GM12878 (cell line): ENCODE measurements around the gene PTPRN2. TPM values are rescaled to one million over a fixed set of nuclear protein-coding genes. Genes with fewer than 3 reads are reported as not detected.

Source experiments
- ATAC-seq: fragments of 200-7000 bp; cut with Tn5 transposase; 3 replicates; pipeline ENCODE4 v1.9.1; 2020; ENCODE audit warnings: mild to moderate bottlenecking, moderate library complexity
- BruUV-seq: library from RNA; stranded (reverse); fragments of 400-500 nt; replicated peaks from 2 replicates; lab custom pipeline; 2021; lab: Mats Ljungman, UMichigan
- CTCF ChIA-PET: fragments of 300-600 bp; sonication (Branson Sonifier 250); formaldehyde crosslinking; extraction: SDS; loops from one replicate; lab custom pipeline; 2021; ENCODE audit warnings: inconsistent platforms; lab: Yijun Ruan, JAX
- POLR2A ChIA-PET: fragments of 350-600 bp; formaldehyde crosslinking; extraction: SDS; loops from one replicate; lab custom pipeline; 2021; ENCODE audit warnings: inconsistent platforms; lab: Charles Lee
- RAD21 ChIA-PET: fragments of 300-600 bp; sonication (Branson Sonifier 250); formaldehyde crosslinking; loops from one replicate; lab custom pipeline; 2023; ENCODE audit warnings: antibody characterized with exemption; ENCODE audit not compliant: unreplicated experiment; lab: Charles Lee
- SMC1A ChIA-PET: fragments of 300-600 bp; sonication (Branson Sonifier 250); formaldehyde crosslinking; loops from one replicate; lab custom pipeline; 2023; ENCODE audit not compliant: unreplicated experiment, uncharacterized antibody; lab: Charles Lee
- DNase-seq: peaks from one replicate; pipeline ENCODE4 v3.0.0-alpha.2; 2011; ENCODE audit warnings: low read depth, low spot score
- FAIRE-seq: peaks from 3 replicates; lab custom pipeline; 2011; peaks lifted over from hg19 to GRCh38; lab: Jason Lieb, UNC
- H2AFZ ChIP-seq: 2 replicates; pipeline ENCODE4 v1.6.0; 2011; ENCODE audit warnings: low read depth, low read length, control low read depth; ENCODE audit not compliant: control insufficient read depth
- H3K27ac ChIP-seq: 2 replicates; pipeline ENCODE4 v1.5.1; 2011; ENCODE audit warnings: control low read depth; ENCODE audit not compliant: control insufficient read depth, insufficient read depth
- H3K27me3 ChIP-seq, 2 experiments: replicated peaks in 1 of 2; 2 replicates each; pipeline versions ENCODE4 v1.6.0 to v1.6.1; 2011; ENCODE audit warnings: low read length in 1 of 2; ENCODE audit not compliant: control insufficient read depth in 2 of 2, insufficient read depth in 2 of 2
- H3K36me3 ChIP-seq, 2 experiments: 2 replicates each; pipeline ENCODE4 v1.5.1; 2011; ENCODE audit warnings: low read length in 1 of 2; ENCODE audit not compliant: control insufficient read depth in 2 of 2, insufficient read depth in 2 of 2
- H3K4me1 ChIP-seq: 2 replicates; pipeline ENCODE4 v1.6.1; 2011; ENCODE audit warnings: mild to moderate bottlenecking, low read length, moderate library complexity, mixed read lengths; ENCODE audit not compliant: control insufficient read depth, insufficient read depth
- H3K4me2 ChIP-seq: 2 replicates; pipeline ENCODE4 v1.6.0; 2011; ENCODE audit warnings: control low read depth; ENCODE audit not compliant: control insufficient read depth, insufficient read depth
- H3K4me3 ChIP-seq: fragments of 200-600 bp; sonication (generic); 2 replicates; pipeline ENCODE4 v1.5.1; 2016
- H3K79me2 ChIP-seq: 2 replicates; pipeline ENCODE4 v1.6.0; 2011; ENCODE audit warnings: low read length; ENCODE audit not compliant: control insufficient read depth, insufficient read depth
- H3K9ac ChIP-seq: 2 replicates; pipeline ENCODE4 v1.8.0; 2011; ENCODE audit warnings: low read length, control low read depth, mixed read lengths; ENCODE audit not compliant: control insufficient read depth, insufficient read depth
- H3K9me3 ChIP-seq: replicated peaks from 3 replicates; pipeline ENCODE4 v1.5.1; 2011; ENCODE audit warnings: mild to moderate bottlenecking, low read length; ENCODE audit not compliant: control insufficient read depth, insufficient read depth
- H4K20me1 ChIP-seq: 2 replicates; pipeline ENCODE4 v1.6.0; 2011; ENCODE audit not compliant: control insufficient read depth, insufficient read depth
- BRCA1 ChIP-seq: IDR thresholded peaks from 2 replicates; pipeline ENCODE4 v1.6.1; 2011; ENCODE audit warnings: low read depth, low read length, improper control_type of control experiment
- EP300 ChIP-seq, 2 experiments: fragments of 150-350 bp in 1 of 2; IDR thresholded peaks; 2 replicates each; pipeline ENCODE4 v1.6.1; 2011 to 2012; ENCODE audit warnings: low read depth in 2 of 2, low read length in 2 of 2, borderline replicate concordance in 1 of 2, improper control_type of control experiment in 1 of 2, inconsistent platforms in 1 of 2; ENCODE audit not compliant: control insufficient read depth in 1 of 2
- GATAD2B ChIP-seq: fragments of 450-650 bp; conservative IDR thresholded peaks from 2 replicates; pipeline ENCODE4 v1.6.1; 2017; ENCODE audit warnings: low read depth, mild to moderate bottlenecking, moderate library complexity
- JUND ChIP-seq: IDR thresholded peaks from 2 replicates; pipeline ENCODE4 v1.6.1; 2012; ENCODE audit warnings: low read depth, mild to moderate bottlenecking, low read length, improper control_type of control experiment, moderate library complexity
- PML ChIP-seq: IDR thresholded peaks from 2 replicates; pipeline ENCODE4 v1.6.1; 2012; ENCODE audit warnings: low read length, inconsistent platforms
- TCF7 ChIP-seq: IDR thresholded peaks from 2 replicates; pipeline ENCODE4 v1.6.1; 2014; ENCODE audit warnings: antibody characterized with exemption, borderline replicate concordance
- ZNF384 ChIP-seq: IDR thresholded peaks from 2 replicates; pipeline ENCODE4 v1.6.1; 2012; ENCODE audit warnings: low read depth, mild to moderate bottlenecking, low read length, improper control_type of control experiment, borderline replicate concordance
- whole genome bisulfite sequencing: methylation state at CpG from one replicate; pipeline ENCODE4 v1.1.6; 2016; ENCODE audit warnings: low lambda C conversion rate; ENCODE audit not compliant: insufficient replicate concordance, insufficient coverage; ENCODE audit errors: missing lambda C conversion rate; 5-methylcytosine and 5-hydroxymethylcytosine counted together
- in situ Hi-C: fragments of 300-500 bp; cut with MboI; formaldehyde crosslinking; loops from 9 replicates; pipeline ENCODE4 v1.14.3; 2018; ENCODE audit warnings: mixed read lengths
- intact Hi-C: fragments of 100-400 bp; cut with micrococcal nuclease; formaldehyde crosslinking; loops from one replicate; pipeline ENCODE4 v1.14.2; 2022; ENCODE audit not compliant: unreplicated experiment
- polyA plus RNA-seq, 11 experiments: library from polyadenylated mRNA; depleted of rRNA in 4 of 11; unstranded in 6 of 11; stranded (reverse) in 5 of 11; fragments of >200 nt; fragmentation: Nextera tagmentation in 4 of 11; fragmentation: Illumina TruSeq in 1 of 11; extraction: Ambion mirVana in 4 of 11; extraction: Trizol in 1 of 11; gene quantifications; 1 replicate in 1 of 11; 2 replicates in 10 of 11; pipeline versions ENCODE4 v1.2.1 to v1.2.3, GENCODE V29; 2011 to 2016; ENCODE audit warnings: inconsistent platforms in 2 of 11, missing spikeins in 2 of 11, low read depth in 1 of 11
- total RNA-seq, 4 experiments: library from RNA; depleted of rRNA in 3 of 4; stranded (reverse); fragments of >200 nt in 3 of 4; fragmentation: Illumina TruSeq in 1 of 4; extraction: Trizol in 1 of 4; gene quantifications; 2 replicates each; pipeline versions ENCODE4 v1.2.1 to v1.2.3, GENCODE V29; 2013 to 2021
- TF ChIP-seq, protein P1 (sequence below): fragments of 450-650 bp; IDR thresholded peaks from 2 replicates; pipeline ENCODE4 v1.6.1; 2014; ENCODE audit warnings: mild to moderate bottlenecking
- TF ChIP-seq, protein P2 (sequence below): fragments of 450-650 bp; IDR thresholded peaks from 2 replicates; pipeline ENCODE4 v1.6.1; 2017; ENCODE audit warnings: mild to moderate bottlenecking, moderate library complexity

The PTPRN2 gene
- total and polyA plus RNA-seq, 10 of the 15 experiments (the other 5 are each of a cell fraction or from before 2014, with no cell fraction given) = 5.4 TPM; not detected in 9

DNA sequence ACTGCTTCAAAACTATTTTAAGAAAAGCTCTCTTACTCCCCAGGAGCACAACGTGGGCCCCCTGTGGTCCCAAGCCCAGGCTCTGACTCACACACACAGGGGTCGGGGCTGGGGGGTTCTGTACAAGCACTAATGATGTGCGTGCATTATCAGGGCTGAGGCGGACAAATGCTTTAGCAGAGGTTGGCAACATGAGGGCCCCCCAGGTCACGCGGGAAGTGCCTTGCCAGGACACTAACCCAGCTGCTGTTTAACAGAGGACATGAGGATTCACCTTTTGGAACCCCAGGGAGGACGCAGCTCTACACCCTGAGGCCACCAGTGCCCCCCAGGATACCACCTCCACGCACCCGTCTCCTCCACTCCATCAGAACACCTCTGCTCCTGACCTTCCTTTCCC, 908.0 kb downstream of the PTPRN2 start:
- ChIA-PET CTCF (no interaction called here), SMC1A (no interaction called here), RAD21 (no interaction called here), POLR2A (no interaction called here)
- no peaks in the 10 kb centered on the region for H3K27me3 ChIP-seq
- H3K4me1 ChIP-seq = no peaks in the 10 kb centered on the region
- no peak overlapping the region for H3K4me3 ChIP-seq
- FAIRE-seq (no peak), ATAC-seq (no peak), DNase-seq (no peak)
- H3K9me3 ChIP-seq = no peaks in the 10 kb centered on the region; the same call in 2 of the 3 replicates
- H2AFZ ChIP-seq = no peak overlapping the region
- H3K9ac ChIP-seq = no peak overlapping the region
- no peaks in the 10 kb centered on the region for H4K20me1 ChIP-seq
- no peak overlapping the region for H3K4me2 ChIP-seq
- intact Hi-C loops = no loop called here
- no peak for TF ChIP-seq BRCA1
- no peak for TF ChIP-seq GATAD2B
- TF ChIP-seq, protein P1, sequence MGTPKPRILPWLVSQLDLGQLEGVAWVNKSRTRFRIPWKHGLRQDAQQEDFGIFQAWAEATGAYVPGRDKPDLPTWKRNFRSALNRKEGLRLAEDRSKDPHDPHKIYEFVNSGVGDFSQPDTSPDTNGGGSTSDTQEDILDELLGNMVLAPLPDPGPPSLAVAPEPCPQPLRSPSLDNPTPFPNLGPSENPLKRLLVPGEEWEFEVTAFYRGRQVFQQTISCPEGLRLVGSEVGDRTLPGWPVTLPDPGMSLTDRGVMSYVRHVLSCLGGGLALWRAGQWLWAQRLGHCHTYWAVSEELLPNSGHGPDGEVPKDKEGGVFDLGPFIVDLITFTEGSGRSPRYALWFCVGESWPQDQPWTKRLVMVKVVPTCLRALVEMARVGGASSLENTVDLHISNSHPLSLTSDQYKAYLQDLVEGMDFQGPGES = no peak
- no peak overlapping the region for H3K27ac ChIP-seq
- 22% methylated on average over 9 of the region's 9 CpGs for WGBS
- in situ Hi-C loops = no loop called here
- no peaks in the 10 kb centered on the region for H3K79me2 ChIP-seq
- H3K36me3 ChIP-seq = no peaks in the 10 kb centered on the region
- no TSS peak for BruUV-seq

DNA sequence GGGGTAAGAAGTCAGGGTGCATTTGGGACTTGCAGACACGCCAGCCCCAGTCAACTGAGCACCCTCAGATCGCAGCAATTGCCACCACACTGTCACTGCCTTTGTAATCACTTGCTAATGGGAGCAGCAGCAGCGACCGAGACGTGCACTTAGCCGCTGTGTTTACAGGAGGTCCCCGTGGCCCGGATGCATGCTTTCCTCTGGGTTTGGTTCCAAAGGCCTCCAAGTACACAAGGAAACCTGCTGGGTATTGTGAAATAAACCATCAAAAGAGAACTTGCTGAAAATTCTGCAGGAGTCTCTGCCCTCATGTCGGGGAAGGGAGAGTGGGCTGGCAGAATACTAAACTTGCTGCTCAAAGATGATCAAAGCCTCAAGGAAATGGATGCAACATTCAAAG, 909.1 kb downstream of the PTPRN2 start:
- no peak overlapping the region for H3K4me2 ChIP-seq
- intact Hi-C loops (no loop called here), in situ Hi-C loops (no loop called here)
- 4% methylated on average over 9 of the region's 9 CpGs for WGBS
- no peak overlapping the region for H3K27ac ChIP-seq
- RAD21 ChIA-PET = no interaction called here
- H3K9ac ChIP-seq = no peak overlapping the region
- POLR2A ChIA-PET = no interaction called here
- no peaks in the 10 kb centered on the region for H4K20me1 ChIP-seq
- BruUV-seq = no TSS peak
- TF ChIP-seq ZNF384 = no peak
- no peak for TF ChIP-seq PML
- TF ChIP-seq EP300 (IDR thresholded peaks at IDR 0.05; ENCODE audit: borderline replicate concordance in 1 of 2, control insufficient read depth in 1 of 2, low read depth in 2 of 2, low read length in 2 of 2) = no peak
- TF ChIP-seq TCF7 = no peak
- TF ChIP-seq, protein P2, sequence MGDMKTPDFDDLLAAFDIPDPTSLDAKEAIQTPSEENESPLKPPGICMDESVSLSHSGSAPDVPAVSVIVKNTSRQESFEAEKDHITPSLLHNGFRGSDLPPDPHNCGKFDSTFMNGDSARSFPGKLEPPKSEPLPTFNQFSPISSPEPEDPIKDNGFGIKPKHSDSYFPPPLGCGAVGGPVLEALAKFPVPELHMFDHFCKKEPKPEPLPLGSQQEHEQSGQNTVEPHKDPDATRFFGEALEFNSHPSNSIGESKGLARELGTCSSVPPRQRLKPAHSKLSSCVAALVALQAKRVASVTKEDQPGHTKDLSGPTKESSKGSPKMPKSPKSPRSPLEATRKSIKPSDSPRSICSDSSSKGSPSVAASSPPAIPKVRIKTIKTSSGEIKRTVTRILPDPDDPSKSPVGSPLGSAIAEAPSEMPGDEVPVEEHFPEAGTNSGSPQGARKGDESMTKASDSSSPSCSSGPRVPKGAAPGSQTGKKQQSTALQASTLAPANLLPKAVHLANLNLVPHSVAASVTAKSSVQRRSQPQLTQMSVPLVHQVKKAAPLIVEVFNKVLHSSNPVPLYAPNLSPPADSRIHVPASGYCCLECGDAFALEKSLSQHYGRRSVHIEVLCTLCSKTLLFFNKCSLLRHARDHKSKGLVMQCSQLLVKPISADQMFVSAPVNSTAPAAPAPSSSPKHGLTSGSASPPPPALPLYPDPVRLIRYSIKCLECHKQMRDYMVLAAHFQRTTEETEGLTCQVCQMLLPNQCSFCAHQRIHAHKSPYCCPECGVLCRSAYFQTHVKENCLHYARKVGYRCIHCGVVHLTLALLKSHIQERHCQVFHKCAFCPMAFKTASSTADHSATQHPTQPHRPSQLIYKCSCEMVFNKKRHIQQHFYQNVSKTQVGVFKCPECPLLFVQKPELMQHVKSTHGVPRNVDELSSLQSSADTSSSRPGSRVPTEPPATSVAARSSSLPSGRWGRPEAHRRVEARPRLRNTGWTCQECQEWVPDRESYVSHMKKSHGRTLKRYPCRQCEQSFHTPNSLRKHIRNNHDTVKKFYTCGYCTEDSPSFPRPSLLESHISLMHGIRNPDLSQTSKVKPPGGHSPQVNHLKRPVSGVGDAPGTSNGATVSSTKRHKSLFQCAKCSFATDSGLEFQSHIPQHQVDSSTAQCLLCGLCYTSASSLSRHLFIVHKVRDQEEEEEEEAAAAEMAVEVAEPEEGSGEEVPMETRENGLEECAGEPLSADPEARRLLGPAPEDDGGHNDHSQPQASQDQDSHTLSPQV = no peak
- TF ChIP-seq JUND = no peak
- H3K79me2 ChIP-seq = no peaks in the 10 kb centered on the region
- CTCF ChIA-PET = no interaction called here
- FAIRE-seq (no peak), ATAC-seq (no peak), DNase-seq (no peak)
- H3K36me3 ChIP-seq = no peaks in the 10 kb centered on the region
- no peak overlapping the region for H3K4me3 ChIP-seq
- SMC1A ChIA-PET = no interaction called here
- H3K27me3 ChIP-seq = no peaks in the 10 kb centered on the region
- H3K4me1 ChIP-seq = no peaks in the 10 kb centered on the region
- H2AFZ ChIP-seq = no peak overlapping the region
- no peaks in the 10 kb centered on the region; the same call in 2 of the 3 replicates for H3K9me3 ChIP-seq
